Measurements from ENCODE around the gene LRRC75B.

- TF ChIP-seq EZH2phosphoT487 (IDR thresholded peaks at IDR 0.05; ENCODE audit: insufficient read depth, low read depth), result no peak
- TF ChIP-seq EZH2 (IDR thresholded peaks at IDR 0.05; ENCODE audit: insufficient read depth, poor library complexity, severe bottlenecking), result no peak
These were observed 13.6 kb downstream of the LRRC75B start for GRCh38 chr22:24579258-24579601.
